Measurements from ENCODE around the gene IGSF21.

IGSF21 gene

DNA sequence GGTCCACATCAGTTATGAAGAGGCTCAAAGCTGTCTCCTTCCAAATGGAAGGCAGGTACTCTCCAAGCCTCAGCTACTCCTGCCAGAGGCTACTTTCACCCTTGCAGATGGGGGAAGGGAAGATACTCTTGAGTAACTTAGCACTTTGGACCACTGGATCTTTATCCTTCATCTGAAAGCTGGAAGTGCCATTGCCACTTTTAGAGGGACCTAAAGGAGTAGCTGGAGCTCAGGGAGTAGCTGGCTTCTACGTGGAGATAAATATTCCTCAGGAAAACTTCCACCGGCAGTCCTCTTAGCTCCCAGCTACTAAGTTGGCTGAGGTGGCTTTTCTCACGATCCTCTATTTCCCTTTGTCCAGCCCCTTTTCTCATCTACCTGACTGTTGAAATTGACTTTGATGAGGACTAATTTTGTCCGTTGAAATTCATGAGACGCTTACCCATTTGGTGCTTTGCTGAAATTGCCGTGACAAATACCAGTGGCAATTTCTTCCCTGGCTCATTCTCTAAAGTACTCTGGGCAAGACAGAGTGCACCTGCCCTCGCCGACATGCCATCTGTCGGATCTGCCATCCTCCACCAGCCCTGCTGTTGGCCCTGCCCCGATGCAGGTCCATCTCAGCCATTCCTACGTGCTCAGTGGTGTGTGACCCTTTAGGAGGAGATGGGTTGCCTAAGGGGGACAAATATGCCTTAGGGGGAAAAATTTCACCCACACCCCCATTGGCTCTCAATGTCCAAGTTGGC lies 13.6 kb downstream of the IGSF21 start:
- no peak for DNase-seq

DNA sequence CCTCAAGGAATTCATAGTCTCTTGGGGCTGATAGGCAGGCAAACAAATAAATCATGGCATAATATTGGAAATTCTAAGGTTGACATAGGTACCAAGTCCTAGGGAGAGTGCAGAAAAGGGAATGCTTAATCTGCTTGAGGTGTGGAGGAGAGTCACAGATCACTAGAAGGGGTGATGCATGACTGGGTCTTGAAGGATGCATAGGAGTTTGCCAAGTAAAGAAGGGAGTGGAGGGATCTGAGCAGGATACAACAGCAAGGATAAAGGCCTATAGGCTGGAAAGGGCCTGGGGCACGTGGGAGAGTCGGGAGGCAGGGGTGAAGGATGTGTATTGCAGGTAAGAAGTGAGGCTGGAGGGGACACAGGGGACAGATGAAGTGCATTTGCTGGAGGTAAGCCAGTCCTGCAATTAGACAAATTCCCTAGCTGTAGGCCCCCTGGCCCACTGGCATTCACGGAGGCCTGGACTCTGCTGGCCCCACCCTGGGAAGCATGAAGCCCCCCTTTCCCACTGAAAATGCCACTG lies 15.9 kb downstream of the IGSF21 start:
- no peak for DNase-seq

DNA sequence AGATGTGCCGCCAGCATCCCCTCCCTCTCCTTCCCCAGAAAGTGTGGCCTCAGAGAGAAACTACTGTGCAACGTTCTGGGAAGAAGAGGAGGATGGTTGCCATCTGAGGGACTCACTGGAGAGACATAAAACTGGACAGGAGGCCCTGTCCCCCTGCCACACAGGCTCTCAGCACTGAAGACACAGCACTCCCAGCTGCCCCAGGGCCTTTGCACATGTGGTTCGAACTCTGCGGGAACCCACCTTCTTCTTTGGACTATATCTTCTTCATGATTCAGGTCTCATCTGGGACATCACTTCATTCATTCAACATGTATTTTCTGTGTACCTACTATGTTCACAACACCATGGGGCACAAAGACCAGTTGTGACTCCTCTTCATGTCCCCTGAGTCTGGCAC lies 17.4 kb downstream of the IGSF21 start:
- DNase-seq, result no peak

DNA sequence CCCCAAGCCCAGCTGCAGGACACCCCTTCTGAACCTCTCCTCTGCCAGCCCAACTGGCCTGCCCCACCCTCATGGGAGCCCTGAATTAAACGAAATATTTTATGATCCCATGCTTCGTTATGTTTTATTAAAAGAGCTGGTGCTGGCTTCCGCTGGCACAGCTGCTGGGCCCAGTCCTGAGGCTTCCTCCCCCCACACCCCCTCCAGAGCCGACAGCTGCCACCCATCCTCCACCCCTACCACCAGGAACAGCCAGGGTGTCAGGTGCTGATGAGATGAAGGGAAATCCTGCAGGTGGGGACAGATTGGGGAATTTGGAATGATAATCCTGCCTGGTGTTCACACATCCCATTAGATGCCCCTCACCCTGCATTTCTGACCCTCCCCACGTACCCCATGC lies 19.0 kb downstream of the IGSF21 start:
- DNase-seq, result peak; percentile 29

DNA sequence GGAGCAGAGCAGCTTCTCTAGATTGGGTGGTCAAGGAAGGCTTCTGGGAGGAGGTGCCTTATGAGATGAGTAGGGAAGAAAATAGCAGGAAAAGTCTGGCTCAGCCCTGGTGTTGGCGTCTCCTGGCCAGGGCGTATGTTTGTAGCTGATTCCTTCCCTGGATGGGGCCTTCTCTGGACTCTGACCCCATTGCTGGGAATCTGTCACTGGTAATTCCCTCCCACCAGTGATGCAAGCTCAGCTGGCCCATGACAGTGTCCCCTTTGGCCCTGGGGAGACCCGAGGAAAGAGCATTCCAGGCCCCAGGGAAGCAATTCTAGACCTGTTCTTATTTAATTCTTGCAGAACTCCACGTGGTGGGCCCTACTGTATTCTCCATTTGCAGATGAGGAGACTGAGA lies 20.7 kb downstream of the IGSF21 start:
- no peak for DNase-seq

DNA sequence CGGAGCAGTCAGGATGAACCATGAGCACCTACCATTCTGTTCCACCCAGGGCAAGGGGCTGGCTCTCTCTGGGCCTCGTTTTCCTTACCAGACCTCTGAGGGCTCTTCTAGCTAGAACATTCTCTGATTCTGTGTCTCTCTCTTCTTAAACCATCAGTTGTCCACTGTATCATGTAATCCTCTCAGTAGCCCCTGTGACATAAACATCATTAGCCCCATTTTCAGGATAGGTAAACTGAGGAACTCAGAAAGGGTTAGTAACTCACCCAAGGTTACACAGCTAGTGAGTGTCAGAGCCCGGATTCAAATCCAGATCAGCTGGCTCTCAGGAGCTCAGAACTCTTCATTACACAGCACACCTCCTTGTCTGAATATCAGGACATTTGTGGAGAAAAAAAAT lies 22.8 kb downstream of the IGSF21 start:
- DNase-seq, result no peak

DNA sequence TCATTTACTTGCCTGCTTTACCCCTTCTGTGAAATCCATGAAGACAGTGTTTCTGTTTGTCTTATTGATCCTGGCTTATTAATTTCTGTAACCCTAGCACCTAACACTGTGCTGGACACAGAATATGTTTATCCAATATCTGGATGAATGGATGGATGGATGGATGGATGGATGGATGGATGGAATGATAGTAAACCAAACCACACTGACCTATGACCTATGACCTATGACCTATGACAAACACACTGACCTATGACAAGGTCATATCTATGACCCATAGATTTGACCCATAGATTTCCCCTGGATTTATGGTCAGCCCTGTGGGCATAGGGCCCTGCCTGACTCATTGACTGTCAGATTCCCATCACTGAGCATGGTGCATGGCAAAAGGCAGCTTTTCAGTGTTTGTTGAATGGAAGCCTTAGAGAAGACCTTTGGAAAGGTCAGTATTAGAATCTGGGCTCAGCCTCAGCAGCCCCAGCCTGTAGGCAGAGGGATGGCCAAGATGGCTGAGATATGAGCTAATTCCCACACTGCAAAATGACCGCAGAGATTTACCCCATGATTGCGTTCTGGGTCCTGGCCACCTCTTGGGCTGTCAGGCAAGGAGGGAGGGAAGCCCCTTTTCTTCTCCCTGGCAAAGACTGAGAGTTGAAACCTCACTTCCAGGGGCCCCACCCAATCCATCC lies 24.6 kb downstream of the IGSF21 start:
- no peak for DNase-seq

DNA sequence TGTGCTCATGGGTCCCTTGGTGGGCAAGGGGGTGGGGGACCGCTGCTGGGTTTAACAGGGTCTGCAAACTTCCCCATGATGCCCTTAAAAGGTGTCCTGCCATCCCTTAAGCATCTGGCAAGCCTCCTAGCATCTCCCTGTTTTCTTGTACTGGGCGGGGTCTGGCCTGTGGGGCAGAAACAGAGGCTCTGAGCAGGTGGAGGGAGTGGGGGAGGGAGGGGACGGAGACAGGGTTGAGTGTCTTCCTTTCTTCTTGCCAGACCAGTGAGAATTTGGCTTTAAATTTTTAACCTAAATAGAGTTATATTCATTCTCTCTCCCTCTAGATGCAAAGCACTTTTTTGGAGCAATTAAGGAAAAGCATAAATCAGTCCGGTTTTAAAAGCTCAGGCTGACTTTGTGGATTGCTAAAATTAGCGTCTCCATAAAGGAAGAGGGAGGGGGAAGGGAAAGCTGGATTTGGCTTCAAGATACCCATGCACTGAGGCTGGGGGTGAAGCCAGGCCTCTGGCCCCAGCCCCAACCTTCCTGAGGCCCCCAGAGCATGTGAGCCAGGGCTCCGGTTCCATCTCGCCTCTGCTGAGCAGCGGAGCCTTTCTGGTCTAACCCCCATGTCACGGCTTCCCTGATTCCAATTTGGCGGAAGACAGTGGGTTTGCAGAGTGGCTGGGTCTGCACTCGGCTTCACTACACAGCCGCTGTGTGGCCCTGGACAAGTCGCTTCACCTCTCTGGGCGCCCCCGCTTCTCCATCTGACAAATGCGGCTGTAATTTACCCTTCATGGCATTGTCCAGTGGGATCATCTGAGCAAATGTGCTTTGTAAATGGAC lies 25.3 kb downstream of the IGSF21 start:
- DNase-seq, result no peak

DNA sequence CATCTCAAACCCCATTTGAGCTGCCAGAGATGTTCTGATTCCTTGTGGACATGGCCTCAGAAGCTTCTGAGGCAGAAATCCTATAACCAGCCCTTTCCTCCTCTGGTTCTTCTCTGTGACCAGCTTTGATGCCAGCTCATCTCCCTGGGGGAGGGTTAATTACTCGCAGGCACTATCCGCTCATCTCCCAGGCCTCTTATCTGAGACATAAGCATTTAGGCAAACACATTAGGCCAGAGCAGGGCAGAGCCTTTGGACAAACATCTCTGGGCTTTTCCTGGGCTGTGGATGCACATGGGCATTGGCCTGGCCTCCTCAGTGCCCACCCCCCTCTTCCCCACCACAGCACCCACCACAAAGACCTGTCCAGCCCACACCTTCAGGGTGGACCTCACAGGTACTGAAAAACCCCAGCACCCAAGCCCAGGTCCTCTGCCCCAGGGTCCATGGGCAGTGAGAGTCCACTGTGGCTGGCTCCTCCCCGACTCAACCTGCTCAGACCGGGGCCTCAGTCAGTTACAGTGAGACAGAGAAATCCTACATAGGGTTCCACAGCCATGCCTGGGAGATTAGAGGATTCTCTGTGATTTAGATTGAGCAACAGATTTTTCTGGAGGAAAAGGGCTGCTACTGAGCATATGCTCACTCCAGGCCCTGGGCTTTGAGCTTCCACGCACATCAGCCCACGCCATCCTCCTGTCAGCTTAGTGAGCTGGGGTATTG lies 26.9 kb downstream of the IGSF21 start:
- DNase-seq, result no peak

DNA sequence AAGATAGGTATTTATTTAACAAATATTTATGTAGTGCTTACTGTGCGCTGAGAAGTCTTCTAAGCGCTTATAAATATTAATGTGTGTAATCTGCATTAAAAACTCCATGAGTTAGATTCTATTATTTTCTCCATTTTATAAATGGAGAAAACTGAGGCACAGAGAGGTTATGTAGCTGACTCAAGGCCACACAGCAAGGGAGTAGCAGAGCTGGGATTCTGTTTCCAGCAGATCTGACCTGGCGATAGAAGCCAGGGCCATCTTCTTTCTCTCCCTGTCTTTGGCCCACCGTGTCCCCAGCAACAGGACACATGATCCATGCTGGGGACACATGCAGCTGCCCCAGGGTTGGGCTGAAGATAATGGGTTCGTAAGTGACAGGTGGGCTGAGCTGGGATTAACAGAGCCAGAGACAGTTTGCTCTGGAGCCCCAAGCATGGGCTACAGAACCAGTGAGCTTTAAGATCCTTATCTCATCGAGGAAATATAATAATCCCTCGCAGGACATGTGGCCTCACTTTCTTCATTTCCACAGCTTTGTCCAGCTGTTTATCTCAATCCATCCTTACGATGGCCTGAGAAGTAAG lies 30.3 kb downstream of the IGSF21 start:
- no peak for DNase-seq

DNA sequence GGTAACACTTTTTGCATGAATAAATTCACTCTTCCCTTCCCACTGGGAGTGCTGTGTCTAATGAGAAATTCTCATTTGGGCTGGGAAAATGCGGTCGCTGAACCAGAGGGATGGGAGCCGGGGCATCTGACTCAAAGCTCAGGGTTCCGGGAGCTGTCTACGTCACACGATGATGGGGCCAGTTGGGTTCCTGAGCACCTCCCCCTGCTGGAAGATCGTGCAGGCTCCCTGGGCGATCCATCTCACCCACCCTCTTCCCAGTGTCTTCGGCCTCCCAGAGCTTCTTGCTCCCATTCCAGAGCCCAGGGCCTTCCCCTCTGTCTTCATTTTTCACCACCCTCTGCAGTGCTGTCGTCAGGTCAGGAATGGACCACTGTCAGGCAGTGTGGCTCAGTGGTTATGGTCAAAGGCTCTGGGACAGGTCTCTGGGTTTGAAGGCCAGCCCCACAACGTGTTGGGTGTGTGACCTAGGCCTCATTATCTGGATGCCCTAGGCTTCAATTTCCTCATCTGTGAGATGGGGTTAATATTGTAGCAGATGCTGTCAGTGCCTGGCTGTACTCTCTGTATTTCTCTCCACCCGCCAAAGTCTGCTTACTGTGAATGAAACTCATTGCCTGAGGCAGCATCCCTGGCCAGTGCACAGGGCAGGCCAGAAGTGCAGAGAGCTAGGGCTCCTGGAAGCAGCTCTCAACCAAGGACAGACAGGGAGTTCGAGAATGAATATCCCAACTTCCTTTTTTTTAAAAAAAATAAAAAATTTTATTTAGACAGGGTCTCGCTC lies 31.8 kb downstream of the IGSF21 start:
- no peak for DNase-seq

DNA sequence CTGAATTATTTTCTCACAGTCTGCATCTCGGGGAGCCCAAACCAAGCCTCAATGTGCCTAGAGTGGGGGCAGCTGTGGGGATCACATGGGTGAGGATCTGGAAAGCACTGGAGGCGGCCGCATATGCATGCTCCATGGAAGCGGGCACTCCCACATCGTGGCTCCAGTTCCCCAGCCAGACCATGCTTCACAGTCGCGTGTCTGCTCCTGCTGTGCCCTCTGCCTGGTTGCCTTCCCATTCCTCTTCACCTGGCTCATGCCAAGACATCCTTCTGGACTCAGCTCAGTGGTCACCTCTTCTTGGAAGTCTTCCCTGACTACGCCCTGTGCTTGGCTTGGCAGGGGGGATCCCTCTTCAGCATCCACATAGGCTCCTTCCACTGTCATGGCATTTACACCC lies 32.8 kb downstream of the IGSF21 start:
- no peak for DNase-seq

DNA sequence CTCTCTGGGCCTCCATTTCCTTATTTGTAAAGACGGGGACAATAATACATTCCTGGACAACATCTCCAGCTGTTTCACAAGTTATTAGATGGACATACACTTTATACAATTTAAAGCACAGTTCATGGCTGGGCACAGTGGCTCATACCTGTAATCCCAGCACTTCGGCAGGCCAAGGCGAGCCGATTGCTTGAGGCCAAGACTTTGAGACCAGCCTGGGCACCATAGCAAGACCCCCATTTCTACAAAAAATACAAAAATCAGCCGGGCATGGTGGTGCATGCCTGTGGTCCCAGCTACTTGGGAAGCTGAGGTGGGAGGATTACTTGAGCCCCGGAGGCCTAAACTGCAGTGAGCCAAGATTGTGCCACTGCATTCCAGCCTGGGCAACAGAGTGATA lies 34.1 kb downstream of the IGSF21 start:
- DNase-seq, result no peak

DNA sequence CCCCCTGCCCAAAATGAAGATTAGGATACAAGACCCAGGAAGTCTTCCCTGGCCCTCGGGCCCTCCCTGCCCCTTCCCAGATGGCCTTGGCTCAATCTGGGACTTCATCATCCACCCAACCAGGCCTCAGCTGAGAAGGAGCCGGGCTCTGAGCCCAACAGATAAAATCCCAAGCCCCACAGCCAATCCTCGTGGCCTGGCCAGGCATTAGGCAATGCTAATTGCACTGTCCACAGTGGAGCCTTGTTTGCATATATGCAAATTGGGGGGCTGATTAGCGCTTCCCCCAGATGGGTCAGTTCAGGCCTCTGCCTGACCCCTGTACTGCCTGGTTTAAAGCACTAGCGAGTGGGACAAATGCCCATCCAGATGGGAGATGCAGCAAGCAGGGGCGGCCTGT lies 34.9 kb downstream of the IGSF21 start:
- no peak for DNase-seq

DNA sequence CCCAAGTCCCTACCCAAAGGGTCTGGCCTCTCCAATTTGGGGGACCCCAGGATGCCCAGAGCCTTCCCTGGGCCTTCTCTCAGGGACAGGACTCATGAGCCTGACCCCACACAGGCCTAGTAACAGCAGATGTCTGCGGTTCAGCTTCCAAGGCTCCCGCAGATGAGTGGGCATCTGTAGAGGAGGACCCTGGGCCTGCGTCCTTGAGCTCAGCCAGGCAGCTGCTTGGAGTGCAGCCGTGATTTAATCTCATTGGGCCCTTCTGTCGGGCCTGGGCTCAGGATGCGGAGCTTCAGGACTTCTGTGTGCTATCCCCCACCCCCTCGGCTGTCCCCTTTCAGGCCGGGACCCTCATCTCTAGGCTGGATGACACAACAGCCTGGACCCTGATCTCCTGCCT lies 35.4 kb downstream of the IGSF21 start:
- no peak for DNase-seq

DNA sequence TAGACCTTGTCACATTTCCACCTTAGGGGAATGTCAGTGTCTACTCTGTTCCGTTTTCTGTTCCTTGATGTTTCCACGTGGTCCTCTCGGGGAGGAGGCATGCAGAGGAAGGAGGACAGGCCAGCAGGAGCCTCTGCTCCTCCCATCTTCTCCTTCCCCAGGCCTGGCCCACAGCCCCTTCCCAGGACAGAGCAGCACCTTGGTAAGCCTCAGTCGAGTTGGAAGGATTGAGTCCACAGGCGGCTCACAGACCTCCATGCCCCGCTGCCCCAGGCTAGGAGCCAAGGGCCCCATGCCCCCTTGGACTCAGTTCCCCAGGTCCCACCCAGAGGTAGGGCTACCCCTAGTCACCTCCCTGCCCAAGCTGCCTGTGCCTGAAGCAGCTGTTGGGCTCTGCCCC lies 36.5 kb downstream of the IGSF21 start:
- DNase-seq, result no peak

DNA sequence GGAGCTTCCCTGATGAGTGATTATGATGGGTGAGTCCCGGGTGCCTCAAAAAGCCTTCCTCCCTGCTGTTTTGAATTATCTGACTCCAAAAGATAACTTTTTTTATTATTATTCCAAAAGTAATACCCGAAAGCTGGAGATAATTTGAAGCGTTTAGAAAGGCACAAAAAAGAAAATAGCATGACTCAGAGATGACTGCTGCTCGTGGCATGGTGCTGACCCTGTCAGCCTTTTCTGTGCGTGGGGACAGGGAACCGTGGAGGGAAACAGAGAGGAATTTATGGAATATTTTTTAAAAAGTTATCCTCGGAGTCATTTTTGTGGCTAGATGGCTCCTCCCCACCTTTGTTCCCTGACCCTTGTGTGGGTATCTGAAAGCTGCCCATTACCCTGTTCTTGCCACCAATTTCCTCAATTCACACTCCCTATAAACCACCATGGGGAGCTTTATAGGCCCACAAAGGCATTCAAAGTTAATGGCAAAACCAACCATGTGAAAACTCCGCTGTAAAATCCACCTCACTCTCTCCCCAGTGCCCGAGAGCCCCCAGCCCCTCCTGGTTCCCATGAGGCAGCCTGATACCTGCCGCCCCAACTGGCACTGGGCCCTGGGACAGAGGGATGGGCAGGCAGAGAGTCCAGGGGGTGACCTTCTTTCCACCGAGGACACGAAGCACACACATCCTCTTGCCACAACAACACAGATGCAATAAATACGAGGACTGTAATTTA lies 37.5 kb downstream of the IGSF21 start:
- no peak for DNase-seq

DNA sequence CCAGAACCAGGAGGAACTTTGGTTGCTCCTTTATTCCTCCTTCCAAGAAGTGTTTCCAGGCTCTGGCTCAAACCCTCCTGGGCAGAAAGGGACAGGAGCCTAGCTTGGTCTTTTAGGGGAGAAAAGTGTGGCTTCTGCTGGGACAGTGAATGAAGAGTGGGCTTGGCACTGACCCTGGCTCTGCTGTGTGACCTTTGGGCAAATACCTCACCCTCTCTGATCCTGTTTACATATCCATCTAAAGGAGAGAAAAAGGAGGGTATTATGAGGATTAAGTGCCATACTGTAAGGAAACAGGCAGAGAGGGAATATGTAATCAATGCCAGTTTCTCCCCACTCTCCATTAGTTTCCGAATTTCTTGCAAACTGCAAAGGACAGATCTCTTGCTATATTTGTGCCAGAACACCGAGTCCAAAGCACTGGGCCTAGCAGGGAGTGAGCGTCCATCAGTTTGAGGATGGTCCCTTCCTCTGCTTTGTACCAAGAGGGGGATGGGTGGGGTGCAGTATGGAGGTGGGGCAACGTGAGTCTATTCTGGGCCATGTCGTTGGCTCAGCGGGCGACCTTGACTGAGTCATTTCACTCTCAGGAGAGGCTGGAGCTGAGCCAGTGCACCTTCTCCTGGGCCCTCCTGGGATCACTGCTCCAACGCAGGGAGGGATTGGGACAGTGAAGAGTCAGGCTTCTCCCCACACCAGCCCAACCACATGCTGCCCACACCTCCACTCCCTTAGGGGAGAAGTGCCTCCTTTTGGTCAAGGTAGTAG lies 38.4 kb downstream of the IGSF21 start:
- no peak for DNase-seq

DNA sequence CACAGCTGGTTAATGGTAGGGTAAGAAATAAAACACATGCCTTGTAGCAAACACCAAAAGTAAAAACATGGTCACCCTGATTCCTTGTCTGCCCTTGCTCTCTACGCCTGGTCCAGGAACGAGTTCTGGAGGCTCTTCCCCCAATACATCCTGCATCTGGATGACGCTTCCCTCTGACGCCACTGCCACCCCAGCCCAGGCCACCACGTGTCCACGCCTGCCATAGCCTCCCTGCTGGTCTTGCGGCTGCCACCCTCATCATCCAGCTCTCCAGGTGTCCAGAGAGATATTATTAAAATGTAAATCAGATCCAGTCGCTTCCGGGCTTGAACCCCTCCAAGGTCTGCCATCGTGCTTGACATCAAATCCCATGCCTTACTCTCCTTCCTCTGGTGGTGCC lies 39.3 kb downstream of the IGSF21 start:
- DNase-seq, result no peak

DNA sequence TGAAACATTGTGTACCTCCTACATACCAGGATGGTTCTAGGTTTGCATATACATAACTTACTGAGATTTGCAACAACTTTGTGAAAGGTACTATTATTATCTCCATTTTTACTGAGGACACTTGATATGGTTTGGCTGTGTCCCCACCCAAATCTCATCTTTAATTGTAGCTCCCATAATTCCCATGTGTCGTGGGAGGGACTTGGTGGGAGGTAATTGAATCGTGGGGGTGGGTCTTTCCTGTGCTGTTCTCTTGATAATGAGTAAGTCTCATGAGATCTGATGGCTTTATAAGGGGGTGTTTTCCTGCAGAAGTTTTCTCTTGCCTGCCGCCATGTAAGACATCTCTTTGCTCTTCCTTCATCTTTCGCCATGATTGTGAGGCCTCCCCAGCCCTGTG lies 40.1 kb downstream of the IGSF21 start:
- DNase-seq, result peak; percentile 18

All from NCI-H1694 (cell line).